H1 (cell line): Measurements from ENCODE around the gene THAP9.

Experiments used
- CTCF ChIP-seq, 3 experiments: IDR thresholded peaks; 1 replicate in 2 of 3; 2 replicates in 1 of 3; pipeline versions ENCODE4 v1.5.1 to v1.6.1; 2011; ENCODE audit warnings: low read length in 3 of 3, mild to moderate bottlenecking in 3 of 3, inconsistent platforms in 2 of 3, low read depth in 1 of 3, moderate library complexity in 1 of 3; ENCODE audit not compliant: insufficient read depth in 1 of 3; ENCODE audit errors: control extremely low read depth in 1 of 3
- SRF ChIP-seq: IDR thresholded peaks from 2 replicates; pipeline ENCODE4 v1.6.1; 2011; ENCODE audit warnings: mild to moderate bottlenecking, low read depth, low read length, moderate library complexity

- TF ChIP-seq SRF (no peak), CTCF (IDR thresholded peaks at IDR 0.05; ENCODE audit: control extremely low read depth in 1 of 3, insufficient read depth in 1 of 3, low read depth in 1 of 3, low read length in 3 of 3) (no peak)
These were observed 3.2 kb downstream of the THAP9 start for GRCh38 chr4:82903737-82904136.
